Epithelial cell of esophagus (primary cell): ENCODE data around the gene NDUFS2.

ENCODE experiments used
- DNase-seq: peaks from one replicate; pipeline ENCODE4 v3.0.0; 2010; ENCODE audit warnings: low read depth
- H3K4me3 ChIP-seq: 2 replicates; pipeline ENCODE4 v1.5.1; 2011; ENCODE audit warnings: mild to moderate bottlenecking, low read length, control low read depth
- CTCF ChIP-seq: IDR thresholded peaks from 2 replicates; pipeline ENCODE4 v1.5.1; 2011; ENCODE audit warnings: low read depth, mild to moderate bottlenecking, low read length, control low read depth, inconsistent platforms; ENCODE audit not compliant: insufficient read depth; ENCODE audit errors: missing control alignments

NDUFS2 gene

GRCh38 chr1:161195171-161195570 is 7.0 kb upstream of the NDUFS2 start:
- H3K4me3 ChIP-seq = no peak overlapping the region
- DNase-seq = no peak
- TF ChIP-seq CTCF = no peak

GRCh38 chr1:161196111-161196510 is 6.1 kb upstream of the NDUFS2 start:
- no peak for TF ChIP-seq CTCF
- DNase-seq = no peak
- H3K4me3 ChIP-seq = no peak overlapping the region

GRCh38 chr1:161196521-161197451 is 5.4 kb upstream of the NDUFS2 start:
- TF ChIP-seq CTCF = no peak
- H3K4me3 ChIP-seq = no peak overlapping the region
- no peak for DNase-seq

- TF ChIP-seq CTCF = no peak
- DNase-seq = no peak
- H3K4me3 ChIP-seq = no peak overlapping the region
Observed at GRCh38 chr1:161197560-161198193, 4.5 kb upstream of the NDUFS2 start.

GRCh38 chr1:161198194-161198896 is 3.8 kb upstream of the NDUFS2 start:
- H3K4me3 ChIP-seq = no peak overlapping the region
- no peak for TF ChIP-seq CTCF
- DNase-seq = no peak

- no peak for TF ChIP-seq CTCF
- H3K4me3 ChIP-seq = no peak within 1 kb of the TSS
- no peak for DNase-seq
Observed at GRCh38 chr1:161198897-161199431, 3.2 kb upstream of the NDUFS2 start, which contains the start of gene ADAMTS4. Gene ADAMTS4, minus strand, starts transcription at chr1:161199054. Its CDS starts 427 bp downstream, at chr1:161198627.
